Uterus (tissue), 2 donors: ENCODE data around the gene FNIP1.
"Not testable (repeated sequence)": the region's sequence is repeated elsewhere in the genome, so short reads cannot be mapped to it uniquely, and the experiment has no call there.

Source experiments
- POLR2A ChIP-seq, 2 donors: fragments of 450-650 bp; IDR thresholded peaks; one replicate each; pipeline ENCODE4 v1.6.1; 2016; ENCODE audit warnings: antibody characterized with exemption in 2 of 2, mild to moderate bottlenecking in 1 of 2, moderate library complexity in 1 of 2
- TF ChIP-seq, protein P1 (sequence below), 4 experiments: fragments of 200-600 bp in 2 of 4; fragments of 450-650 bp in 2 of 4; sonication (generic) in 2 of 4; IDR thresholded peaks; one replicate each; pipeline ENCODE4 v1.5.1; 2016 to 2019; ENCODE audit warnings: antibody characterized with exemption in 4 of 4, mild to moderate bottlenecking in 2 of 4, moderate library complexity in 1 of 4

DNA sequence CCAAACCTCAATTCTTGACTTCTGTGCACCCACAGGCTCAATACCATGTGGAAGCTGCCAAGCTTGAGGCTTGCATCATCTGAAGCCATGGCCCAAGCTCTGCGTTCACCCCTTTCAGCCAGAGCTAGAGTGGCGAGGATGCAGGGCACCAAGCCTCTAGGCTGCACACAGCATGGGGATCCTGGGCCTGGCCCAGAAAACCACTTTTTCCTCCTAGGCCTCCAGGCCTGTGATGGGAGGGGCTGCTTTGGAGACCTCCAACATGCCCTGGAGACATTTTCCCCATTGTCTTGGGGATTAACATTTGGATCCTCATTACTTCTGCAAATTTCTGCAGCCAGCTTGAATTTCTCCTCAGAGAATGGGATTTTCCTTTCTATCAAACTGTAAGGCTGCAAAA lies 35.9 kb upstream of the FNIP1 start:
- TF ChIP-seq, protein P1, sequence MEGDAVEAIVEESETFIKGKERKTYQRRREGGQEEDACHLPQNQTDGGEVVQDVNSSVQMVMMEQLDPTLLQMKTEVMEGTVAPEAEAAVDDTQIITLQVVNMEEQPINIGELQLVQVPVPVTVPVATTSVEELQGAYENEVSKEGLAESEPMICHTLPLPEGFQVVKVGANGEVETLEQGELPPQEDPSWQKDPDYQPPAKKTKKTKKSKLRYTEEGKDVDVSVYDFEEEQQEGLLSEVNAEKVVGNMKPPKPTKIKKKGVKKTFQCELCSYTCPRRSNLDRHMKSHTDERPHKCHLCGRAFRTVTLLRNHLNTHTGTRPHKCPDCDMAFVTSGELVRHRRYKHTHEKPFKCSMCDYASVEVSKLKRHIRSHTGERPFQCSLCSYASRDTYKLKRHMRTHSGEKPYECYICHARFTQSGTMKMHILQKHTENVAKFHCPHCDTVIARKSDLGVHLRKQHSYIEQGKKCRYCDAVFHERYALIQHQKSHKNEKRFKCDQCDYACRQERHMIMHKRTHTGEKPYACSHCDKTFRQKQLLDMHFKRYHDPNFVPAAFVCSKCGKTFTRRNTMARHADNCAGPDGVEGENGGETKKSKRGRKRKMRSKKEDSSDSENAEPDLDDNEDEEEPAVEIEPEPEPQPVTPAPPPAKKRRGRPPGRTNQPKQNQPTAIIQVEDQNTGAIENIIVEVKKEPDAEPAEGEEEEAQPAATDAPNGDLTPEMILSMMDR (IDR thresholded peaks at IDR 0.05), result not testable (repeated sequence)
- not testable (repeated sequence) for TF ChIP-seq POLR2A (IDR thresholded peaks at IDR 0.05)
